ENCODE results near the gene SCLY. TPM values are rescaled to one million over a fixed set of nuclear protein-coding genes. Genes with fewer than 3 reads are reported as not detected.
A peak's percentile ranks its signal among the peaks of the same experiment; 100 is the strongest.
"Not testable (repeated sequence)": the region's sequence is repeated elsewhere in the genome, so short reads cannot be mapped to it uniquely, and the experiment has no call there.

The SCLY gene, protein sequence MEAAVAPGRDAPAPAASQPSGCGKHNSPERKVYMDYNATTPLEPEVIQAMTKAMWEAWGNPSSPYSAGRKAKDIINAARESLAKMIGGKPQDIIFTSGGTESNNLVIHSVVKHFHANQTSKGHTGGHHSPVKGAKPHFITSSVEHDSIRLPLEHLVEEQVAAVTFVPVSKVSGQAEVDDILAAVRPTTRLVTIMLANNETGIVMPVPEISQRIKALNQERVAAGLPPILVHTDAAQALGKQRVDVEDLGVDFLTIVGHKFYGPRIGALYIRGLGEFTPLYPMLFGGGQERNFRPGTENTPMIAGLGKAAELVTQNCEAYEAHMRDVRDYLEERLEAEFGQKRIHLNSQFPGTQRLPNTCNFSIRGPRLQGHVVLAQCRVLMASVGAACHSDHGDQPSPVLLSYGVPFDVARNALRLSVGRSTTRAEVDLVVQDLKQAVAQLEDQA
- polyA plus RNA-seq (2013, experiment 1 of 2; ENCODE audit: insufficient read length) = 11.6 TPM
- polyA plus RNA-seq (2013, experiment 2 of 2; ENCODE audit: insufficient read length) = 13.5 TPM

DNA sequence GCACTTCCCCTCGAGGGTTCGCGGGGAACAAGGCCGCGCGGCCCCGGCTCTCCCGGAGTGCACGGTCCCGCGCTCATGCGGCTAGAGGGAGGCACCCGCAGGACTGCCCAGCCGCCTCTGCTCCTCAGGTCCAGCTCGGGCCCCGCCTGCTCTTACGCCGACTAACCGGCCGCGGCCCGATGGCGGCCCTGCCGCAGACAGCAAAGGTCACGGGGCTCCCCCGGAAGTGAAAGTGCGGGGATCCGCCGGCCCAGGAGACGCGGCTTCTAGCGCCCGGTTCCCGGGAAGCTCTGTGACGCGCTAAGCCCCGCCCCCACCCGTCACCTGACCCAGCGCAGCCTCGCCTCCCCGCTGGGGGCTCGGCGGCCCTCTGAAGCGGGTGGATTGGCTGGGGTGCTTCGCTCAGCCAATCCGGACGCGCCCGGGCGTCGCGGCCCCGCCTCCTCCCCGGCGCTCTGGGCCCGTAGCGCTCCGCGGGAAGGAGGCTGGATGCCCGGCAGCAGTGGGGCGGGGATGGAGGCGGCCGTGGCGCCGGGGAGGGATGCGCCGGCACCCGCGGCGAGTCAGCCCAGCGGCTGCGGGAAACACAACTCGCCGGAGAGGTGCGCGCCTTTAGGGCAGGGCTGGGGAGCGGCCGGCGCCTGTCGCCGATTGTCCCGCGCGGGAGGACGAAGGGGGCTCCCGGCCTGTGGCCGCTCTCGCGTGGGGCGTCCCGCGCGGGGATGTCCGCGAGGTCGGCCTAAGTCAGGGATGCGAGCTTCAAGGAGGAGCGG lies at the start of gene SCLY:
SCLY (plus strand) TSS at position 460 of the 773 bp plus-strand sequence; CDS start at position 514, 54 bp downstream.
- peak; percentile 98 for DNase-seq

DNA sequence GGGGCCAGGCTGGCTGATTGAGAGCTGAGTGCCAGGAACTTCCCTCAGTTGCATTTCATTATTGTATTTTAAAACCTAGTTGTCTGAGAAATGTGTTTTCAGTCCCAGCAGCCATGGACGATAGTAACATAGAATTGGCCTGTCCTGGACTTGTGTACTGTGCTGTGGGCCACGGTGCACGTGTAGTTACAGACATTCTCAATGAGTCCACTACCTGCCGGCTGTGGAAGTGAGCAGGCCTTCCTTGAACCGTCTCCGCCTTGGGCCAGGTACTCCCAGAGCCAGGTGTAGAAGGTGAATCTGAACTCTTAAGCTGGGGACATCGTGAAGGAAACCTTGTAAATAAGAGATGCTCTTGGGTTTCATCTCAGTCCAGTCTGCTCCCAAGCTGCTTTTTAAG lies 47.0 kb upstream of the SCLY start:
- DNase-seq = no peak

DNA sequence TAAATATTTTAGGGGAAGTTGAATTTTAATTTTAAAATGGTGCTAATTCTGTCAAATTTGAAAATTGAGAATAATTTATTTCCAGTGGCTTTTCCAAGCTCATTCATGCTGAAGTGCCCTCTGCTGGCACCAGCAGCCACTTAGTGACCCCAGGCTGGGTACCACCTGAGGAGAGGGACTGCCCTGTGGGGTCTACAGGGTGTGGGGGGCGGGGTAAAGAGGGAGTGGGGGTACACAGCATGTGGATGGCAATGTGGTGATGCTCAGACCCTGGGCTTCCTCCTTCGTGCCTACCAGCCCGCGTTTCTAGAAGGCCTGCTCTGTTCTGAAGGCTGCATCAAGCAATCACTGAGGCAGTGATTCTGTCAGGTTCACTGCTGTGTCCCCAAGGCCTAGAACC lies 45.1 kb upstream of the SCLY start:
- DNase-seq = no peak

DNA sequence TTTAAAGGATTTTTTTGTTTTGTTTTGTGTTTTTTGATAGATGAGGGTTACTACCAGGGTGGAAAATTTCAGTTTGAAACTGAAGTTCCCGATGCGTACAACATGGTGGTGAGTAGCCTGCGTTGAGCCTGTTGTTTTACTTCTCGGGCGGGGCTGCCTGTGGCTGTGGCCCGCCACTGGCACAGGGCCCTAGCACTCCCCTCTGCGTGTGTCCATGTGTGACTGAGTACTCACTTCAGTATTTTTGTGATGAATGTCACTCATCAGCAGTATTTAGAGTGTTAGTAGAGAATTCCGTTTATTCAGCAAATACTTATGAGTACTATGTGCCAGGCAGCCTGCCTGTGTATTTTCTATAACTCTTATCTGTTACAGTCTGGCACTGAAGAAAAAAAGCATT lies 44.3 kb upstream of the SCLY start:
- no peak for DNase-seq

DNA sequence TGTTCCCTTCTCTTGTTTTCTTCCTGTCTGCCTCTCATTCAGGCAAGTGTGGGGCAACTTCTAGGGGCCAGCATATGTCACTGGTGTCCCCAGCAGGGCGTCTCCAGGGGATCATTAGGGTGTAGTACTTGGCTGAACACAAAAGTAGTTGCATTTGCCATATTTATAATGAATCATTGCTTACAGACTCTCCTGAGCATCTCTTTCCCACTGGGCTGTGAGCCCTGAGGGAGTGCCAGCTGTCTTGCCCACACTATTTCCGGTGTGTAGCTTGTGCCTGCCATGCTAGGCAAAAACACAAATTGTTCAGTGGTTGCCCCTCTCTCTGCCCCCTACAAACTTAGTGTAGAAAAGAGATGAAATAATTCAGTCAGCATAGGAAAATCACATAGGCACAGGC lies 40.8 kb upstream of the SCLY start:
- DNase-seq = no peak

DNA sequence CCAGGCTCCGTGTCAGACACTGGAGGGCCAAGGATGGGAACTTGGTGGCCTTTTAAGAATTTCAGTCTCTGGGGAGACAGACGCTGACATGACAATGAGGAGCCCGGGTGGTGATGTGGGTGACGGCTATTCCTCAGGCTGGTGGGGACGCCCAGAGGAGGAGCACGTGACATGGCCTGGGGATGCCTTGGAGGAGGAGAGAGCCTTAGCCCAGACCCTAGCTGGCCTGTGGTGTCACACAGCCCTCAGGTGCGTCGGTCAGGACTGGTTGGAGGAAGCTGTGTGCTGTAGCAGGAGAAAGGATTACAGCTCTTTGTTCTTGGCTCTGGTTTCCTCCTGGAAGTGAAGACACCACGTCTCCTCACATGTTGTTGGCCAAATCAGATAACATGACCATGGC lies 40.0 kb upstream of the SCLY start:
- no peak for DNase-seq

DNA sequence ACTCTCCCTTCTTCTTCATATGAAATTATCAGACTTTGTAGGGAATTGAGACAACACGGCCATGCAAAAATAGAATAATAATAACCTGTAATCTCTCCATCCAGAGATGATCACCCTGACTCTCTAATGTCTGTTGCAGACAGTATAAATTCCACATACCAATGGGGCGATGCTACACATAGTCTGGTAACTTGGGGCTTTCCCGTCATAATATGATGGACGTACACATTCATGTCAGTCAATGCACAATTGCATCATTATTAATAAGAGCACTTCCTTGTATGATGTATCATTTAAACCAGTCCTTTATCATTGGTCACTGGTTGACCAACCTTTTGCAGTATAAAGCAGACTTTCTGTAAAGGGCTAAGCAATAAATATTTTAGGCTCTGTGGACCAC lies 39.5 kb upstream of the SCLY start:
- DNase-seq = peak; percentile 68

DNA sequence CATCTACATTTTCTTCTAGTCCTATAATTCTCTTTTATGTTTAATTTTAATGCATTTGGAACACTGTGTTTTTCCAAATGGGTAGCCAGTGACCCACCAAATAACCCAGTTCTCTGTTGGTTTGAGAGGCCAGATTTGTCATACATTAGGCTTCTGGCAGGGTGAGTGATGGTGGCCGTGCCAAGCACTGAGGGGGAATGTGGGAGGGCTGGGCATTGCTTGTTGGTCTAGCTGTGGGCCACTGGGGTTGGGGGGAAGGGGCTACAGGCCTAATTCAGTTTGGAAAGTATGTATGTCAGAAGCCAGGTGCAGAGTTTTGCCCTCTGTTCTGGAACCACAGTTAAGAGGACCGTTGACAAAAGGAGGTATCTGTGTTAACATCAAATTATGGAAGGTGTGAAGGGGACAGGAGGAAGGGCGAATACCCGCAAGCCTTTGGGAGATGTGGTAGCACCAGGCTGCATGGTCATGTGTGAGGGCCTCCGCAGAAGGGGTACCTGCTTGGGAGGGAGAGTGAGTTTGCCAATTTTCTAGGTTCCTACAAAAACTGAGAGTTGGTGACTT lies 38.1 kb upstream of the SCLY start:
- DNase-seq = no peak

DNA sequence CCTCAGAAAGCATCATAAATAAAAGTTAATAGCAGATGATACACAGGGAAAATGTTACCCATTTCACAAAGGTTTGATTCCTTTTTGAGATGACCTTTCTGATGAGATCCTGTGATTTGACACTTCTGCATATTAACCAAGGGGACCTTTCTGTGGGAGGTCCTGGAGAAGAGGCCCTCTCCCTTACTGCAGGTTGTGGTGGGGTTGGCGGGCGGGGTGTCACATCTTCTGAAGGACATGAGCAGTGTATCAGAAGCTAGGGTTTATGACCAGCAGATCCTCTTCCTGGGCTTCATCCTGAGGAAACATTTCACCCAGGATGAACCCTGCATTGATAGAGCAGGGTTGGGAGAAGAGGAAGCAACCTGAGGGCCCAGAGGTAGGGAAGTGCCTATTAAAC lies 37.2 kb upstream of the SCLY start:
- no peak for DNase-seq

DNA sequence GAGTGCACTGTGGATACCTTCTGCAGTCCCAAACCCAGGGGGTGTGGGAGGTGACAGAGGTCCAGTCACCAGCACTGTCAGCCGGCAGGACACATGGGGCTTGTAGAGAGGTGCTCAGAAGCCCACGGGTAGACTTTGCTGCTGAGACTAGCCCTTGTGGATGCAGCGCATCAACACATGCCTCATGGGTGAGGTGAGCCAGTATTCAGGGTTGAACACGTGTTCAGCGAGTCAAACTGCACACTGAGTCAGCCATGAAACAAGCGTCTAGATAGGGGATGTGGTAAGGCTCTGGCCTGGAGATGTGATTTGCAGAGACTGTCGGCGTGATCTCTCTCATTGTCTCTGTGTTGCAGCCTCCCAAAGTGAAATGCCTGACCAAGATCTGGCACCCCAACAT lies 35.8 kb upstream of the SCLY start:
- peak; percentile 71 for DNase-seq

DNA sequence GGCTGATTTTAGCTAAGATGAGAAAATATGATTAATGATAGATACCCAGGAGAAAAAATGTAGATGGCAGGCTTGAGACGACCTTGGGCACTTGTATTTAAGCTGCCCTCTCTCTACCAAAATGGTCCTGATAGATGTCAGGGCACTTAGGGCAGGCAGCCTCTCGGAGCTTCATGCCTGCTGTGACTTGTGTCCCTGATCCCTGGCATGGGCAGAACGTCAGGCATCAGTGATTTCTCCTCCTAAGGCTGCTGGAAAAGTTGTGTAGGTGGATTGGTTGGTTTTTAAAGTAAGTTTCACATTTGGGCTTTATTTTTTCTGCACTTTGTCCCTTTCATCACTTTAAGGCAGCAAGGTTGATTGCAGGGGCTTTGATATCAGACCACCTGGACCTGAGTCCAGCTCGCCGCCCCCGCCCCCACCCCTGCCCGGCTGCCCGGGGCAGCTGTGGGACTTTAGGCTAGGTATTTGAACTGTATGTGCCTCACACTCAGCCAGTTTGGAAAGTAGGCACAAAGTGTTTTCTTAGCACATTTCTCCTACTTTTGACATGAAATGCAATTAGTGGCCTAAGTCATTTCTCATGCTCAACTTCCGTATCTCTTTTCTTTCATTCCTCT lies 35.0 kb upstream of the SCLY start:
- DNase-seq = no peak

DNA sequence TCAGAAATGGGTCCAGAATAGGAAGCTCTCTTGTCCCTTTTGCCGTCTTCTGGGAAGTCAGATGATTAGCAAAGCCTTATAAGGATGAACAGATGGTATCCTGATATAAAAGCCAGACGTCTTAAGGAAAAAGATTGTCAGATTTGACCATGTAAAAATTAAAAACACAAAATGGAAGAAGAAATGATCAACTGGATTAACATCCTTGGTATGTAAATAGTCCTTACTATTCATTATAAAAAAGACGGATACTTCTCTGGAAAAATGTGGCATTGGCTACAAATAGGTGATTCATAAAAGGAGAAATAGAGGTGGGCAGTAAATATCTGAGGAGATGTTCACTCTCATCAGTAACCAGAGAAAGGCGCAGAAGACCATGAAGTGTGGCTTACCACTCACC lies 33.7 kb upstream of the SCLY start:
- DNase-seq = peak; percentile 59

DNA sequence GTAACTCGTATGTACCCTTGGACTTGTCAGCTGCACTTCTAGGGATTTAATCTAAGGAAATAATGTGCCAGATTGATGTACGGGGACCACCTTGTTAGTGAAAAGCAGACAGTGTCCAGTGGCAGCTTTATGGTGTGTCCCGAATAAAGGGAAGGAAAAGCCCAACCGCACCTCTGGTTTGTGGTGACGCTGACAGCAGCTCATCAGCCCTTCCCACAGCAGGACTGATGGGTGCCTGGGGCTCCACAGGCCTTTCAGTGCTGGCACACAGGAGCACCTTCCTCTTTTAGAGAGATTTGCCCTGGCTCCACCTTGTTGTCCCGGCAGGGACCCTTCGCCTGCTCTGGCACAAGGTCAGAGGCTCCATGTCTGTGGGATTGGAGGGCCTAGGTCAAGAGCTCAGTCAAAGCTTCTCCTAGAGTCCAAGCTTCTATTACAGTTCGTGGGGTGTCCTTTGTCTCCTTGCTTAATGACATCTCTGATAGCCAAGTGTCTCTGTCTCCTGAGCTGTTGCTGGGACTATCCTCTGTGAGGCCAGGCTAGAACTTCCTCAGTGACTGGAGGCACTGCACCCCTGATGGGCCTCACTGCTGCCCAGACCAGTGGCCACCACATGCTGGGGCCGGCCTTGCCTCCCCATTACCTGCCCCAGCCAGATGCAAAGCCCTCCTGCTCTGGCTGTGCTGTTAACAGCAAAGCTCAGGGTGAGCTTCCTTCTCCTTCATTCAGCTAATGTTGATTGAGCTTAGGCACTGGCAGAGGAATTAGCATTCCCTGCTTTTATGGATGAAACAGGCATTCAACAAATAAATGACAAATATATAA lies 33.0 kb upstream of the SCLY start:
- no peak for DNase-seq

DNA sequence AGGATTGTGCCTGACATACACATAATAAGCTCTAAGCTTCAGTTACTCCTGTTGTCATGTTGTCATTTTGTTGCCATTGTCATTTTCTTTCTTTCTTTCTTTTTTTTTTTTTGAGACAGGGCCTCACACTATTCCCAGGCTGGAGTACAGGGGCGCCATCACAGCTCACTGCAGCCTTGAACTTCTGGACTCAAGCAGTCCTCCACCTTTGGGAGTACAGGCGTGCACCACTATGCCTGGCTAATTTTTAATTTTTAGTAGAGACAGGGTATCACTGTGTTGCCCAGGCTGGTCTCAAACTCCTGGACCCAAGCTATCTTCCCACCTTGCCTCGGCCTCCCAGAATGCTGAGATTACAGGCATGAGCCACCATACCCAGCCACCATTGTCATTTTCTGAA lies 30.9 kb upstream of the SCLY start:
- DNase-seq = no peak

DNA sequence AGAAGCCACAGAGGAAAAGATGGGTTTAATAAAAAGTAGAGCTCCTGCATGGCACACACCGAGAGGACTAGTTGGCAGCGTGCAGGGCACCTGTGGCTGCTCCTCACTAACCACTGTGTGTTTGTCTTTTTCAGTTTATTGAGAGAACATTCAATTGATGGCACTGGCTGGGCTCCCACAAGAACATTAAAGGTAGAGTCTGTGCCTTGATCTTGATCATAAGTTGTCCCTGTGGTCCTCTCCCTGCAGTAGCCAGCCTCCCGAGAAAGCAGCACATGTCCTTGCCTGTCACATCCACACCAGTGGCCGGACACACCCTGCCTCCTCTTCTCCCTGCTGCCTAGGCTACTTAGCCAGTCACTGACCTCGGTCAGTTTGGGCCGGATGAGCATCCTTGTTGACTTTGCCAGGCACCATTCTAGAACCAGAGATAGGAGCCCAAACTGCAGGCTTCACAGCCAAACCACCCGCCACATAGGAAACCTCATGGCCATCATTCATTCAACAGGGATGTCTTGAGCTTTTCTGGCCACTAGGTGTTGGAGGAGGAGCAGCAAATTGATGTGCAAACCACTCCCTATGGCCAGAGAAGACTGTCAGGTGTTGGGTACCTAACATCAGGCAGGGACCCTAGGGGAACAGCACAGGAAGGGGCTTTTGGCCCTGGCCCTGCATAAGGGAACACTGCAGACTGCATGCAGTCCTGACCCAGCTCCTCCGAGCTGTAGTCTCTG lies 30.2 kb upstream of the SCLY start:
- no peak for DNase-seq

DNA sequence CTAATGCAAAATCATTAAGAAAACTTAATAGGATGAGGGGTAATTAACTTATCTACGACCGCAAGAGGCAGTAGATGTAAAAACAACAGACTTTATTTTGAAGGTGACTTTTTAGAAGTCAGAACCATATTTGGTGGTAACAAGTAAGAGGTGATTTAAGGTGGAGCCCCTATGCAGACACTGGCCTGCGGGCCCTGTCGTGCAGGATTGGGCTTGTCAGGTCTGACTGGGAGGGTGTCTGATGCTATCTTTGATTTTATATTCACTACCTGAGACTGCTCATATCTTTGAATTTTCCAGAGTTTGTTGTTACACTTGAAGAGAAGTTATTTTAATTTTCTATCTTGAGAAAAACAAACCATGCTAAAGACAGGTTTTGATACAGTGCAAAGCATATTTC lies 29.1 kb upstream of the SCLY start:
- DNase-seq = no peak

DNA sequence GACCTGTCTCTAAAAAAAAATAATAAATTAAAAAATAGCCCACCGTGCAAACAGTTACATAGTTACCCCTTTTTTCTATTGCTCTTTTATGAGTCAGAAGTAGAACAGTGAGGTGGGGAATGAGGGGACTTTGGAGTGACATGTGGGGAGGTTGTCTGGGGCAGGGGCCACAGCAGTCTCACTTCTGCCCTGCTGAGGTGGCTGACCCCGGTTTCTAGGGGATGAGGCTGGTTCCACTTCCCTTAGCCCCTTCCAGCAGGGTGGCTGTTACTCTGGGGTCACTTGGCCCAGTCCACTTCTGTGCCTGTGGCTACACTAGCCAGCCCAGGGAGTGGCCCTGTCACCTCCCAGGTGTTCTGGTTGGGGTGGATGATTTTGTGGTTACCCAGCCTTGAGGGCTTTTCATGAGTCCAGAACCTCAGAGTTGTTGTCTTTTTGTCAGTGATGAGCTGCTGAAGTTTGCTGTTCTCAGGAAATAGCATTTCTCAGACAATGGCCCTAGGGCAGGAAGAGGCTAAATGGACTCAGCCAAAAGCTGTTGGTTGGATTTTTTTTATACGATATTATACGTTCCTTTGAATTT lies 28.0 kb upstream of the SCLY start:
- no peak for DNase-seq

DNA sequence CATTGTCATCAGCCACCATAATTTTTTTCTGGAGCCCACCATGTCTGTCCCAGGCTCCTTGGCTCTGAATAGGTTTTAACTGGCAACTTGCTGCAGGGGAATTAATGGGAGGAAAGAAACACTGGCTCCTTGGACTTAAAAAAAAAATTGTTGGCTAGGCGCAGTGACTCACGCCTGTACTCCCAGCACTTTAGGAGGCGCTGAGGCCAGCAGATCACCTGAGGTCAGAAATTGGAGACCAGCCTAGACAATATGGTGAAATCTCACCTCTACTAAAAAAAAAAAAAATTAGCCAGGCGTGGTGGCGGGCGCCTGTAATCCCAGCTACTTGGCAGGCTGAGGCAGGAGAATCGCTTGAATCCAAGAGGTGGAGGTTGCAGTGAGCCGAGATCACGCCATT lies 26.8 kb upstream of the SCLY start:
- not testable (repeated sequence) for DNase-seq

DNA sequence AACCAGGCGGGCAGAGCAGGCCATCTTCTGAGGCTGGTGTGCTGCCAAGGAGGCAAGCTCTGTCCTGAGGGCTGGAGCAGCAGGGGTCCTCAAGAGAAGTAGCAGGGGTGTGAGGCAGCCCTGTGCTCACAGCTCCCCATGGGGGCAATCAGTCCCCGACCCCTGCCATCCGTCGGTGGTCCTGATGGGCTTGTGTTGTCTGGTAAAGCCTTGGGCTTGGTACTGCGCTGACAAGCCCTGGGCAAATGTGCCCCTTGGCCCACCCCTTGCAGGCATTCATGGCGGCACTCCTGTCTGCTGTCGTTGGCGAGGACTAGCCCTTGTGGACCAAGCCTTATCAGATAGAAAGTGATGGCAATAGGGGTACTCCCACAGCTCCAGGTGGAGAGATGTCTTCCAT lies 22.6 kb upstream of the SCLY start:
- DNase-seq = no peak

DNA sequence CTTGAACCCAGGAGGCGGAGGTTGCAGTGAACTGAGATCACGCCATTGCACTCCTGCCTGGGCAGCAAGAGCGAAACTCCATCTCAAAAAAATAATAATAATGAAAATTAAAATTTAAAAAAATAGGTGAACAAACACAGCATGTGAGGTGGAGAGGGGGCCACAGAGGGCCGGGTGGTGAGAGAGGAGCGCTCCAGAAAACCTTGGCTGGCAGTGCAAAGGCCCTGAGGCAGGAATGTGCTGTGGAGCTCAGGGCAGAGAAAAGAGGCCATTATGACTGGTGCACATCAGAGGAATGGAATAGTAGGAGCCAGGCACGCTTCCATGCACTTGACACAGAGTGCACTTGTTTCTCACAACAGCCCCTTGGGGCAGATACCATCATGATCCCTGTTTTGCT lies 21.6 kb upstream of the SCLY start:
- DNase-seq = no peak

DNA sequence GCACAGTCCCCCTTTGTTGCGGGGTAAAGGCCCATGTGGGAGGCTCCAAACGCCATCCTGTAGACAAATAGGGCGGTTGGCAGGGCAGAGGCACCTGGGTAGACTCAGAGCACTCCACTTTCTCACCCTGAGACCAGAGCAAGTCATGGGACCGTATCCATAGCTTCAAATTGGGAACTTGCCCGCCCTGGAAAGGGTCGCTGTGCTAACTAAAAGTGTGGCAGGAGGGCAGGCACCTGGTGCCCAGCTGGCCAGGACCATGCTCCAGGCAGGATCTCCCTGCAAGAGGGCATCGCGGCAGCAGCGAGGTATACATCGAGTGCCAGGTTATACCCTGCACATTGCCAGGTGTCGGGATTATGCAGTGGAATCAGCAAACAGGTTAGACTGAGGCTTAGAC lies 20.8 kb upstream of the SCLY start:
- DNase-seq = no peak

Data from fibroblast of skin of abdomen (primary cell).